ENCODE results near the gene USP3. TPM values are rescaled to one million over a fixed set of nuclear protein-coding genes. Genes with fewer than 3 reads are reported as not detected.

The USP3 gene
- total and polyA plus RNA-seq, 9 donors, result 21.1 to 76.0 (median 60.1) TPM

DNA sequence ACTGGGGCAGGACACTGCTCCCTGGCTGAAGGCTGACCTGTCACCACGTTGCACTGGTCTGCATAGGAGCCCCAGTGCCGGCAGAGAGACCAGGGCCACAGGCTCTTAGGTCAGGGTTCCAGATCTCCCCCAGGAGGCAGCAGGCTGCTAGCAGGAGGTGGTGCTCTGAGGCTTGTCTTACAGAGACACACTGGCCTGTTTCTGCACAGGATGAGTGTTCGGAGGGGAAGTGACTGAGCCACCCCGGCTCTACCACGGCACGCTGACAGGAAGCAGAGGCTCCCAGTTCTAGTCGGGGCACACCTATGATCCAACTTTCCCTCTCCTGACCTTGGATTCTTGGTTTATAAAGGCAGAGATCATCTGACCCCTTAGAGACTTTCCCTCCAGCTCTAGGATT lies 101.4 kb downstream of the USP3 start:
- intact Hi-C loops (cut with DNase I), result loop anchor here in 2 of 4 donors (10.0 kb wide), 2 partner anchors 101 to 111 kb away; partner anchors contain the start of gene USP3 (in 1 of the 2)
- no peaks in the 10 kb centered on the region for H3K27me3 ChIP-seq
- no peaks in the 10 kb centered on the region for H3K9me3 ChIP-seq
- no peak overlapping the region for H3K27ac ChIP-seq
- H3K4me3 ChIP-seq, result no peak overlapping the region
- H3K4me1 ChIP-seq (ENCODE audit: insufficient read depth), result peaks cover 9% of the 10 kb centered on the region
- H3K36me3 ChIP-seq, result no peaks in the 10 kb centered on the region
- TF ChIP-seq, protein P1, sequence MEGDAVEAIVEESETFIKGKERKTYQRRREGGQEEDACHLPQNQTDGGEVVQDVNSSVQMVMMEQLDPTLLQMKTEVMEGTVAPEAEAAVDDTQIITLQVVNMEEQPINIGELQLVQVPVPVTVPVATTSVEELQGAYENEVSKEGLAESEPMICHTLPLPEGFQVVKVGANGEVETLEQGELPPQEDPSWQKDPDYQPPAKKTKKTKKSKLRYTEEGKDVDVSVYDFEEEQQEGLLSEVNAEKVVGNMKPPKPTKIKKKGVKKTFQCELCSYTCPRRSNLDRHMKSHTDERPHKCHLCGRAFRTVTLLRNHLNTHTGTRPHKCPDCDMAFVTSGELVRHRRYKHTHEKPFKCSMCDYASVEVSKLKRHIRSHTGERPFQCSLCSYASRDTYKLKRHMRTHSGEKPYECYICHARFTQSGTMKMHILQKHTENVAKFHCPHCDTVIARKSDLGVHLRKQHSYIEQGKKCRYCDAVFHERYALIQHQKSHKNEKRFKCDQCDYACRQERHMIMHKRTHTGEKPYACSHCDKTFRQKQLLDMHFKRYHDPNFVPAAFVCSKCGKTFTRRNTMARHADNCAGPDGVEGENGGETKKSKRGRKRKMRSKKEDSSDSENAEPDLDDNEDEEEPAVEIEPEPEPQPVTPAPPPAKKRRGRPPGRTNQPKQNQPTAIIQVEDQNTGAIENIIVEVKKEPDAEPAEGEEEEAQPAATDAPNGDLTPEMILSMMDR (IDR thresholded peaks at IDR 0.05), result peak in 1 of 3 donors; percentile 7
- no peak for TF ChIP-seq EP300 (IDR thresholded peaks at IDR 0.05)
- DNase-seq, result no peak
- 65 to 80% (median 70%) methylated on average over 7 of the region's 7 CpGs for WGBS, 3 donors

DNA sequence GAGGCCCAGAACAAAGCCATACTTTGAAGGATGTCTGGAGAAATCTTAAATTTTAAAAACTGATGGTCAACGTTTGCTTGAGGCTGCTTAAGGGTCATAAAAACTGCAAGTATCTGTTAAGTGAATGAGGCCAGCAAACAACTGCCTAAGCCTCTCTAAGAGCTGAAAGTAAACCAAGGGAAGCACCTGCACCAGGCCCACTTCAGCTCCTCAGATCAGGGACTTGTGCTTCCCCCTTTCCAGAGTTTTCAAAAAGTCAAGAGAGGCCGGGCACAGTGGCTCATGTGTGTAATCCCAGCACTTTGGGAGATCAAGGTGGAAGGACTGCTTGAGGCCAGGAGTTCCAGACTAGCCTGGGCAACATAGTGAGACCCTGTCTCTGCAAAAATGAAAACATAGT lies 101.9 kb downstream of the USP3 start:
- TF ChIP-seq, protein P1 (IDR thresholded peaks at IDR 0.05), result no peak
- no peak for TF ChIP-seq POLR2A (IDR thresholded peaks at IDR 0.05)
- TF ChIP-seq EP300 (IDR thresholded peaks at IDR 0.05), result no peak
- no peaks in the 10 kb centered on the region for H3K9me3 ChIP-seq
- H3K4me3 ChIP-seq, result no peak overlapping the region
- no peaks in the 10 kb centered on the region for H3K27me3 ChIP-seq
- whole genome bisulfite sequencing, 3 donors, result 46 to 53% (median 52%) methylated on average over 2 of the region's 2 CpGs
- H3K36me3 ChIP-seq, result no peaks in the 10 kb centered on the region
- no peak overlapping the region for H3K27ac ChIP-seq
- no peak for DNase-seq
- H3K4me1 ChIP-seq (ENCODE audit: insufficient read depth), result peaks cover 9% of the 10 kb centered on the region
- intact Hi-C loops (cut with DNase I), result loop anchor here in 2 of 4 donors (10.0 kb wide), 2 partner anchors 102 to 112 kb away; partner anchors contain the start of gene USP3 (in 1 of the 2)

DNA sequence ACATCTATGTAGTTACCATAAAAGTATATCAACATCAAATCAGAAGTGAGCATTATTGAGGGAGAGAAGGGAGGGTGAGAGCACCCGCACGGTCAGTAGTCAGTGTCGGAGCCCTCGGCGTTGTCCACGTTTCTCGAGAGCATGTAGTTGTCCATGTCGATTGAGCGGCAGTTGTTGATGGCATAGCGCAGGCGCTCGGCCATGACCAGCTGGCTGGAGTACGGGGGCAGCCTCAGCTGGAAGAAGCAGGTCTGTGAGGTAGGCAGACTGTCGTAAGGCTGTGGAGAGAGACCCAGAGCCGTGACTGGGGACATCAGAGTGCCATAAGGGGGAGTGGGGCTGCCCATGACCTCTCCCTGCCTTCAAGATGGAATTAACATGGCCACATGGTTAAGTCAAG lies 104.6 kb downstream of the USP3 start:
- TF ChIP-seq EP300 (IDR thresholded peaks at IDR 0.05) (no peak), POLR2A (IDR thresholded peaks at IDR 0.05) (no peak)
- TF ChIP-seq, protein P1 (IDR thresholded peaks at IDR 0.05), result no peak
- no peaks in the 10 kb centered on the region for H3K9me3 ChIP-seq
- H3K4me3 ChIP-seq, result no peak overlapping the region
- no peak overlapping the region for H3K27ac ChIP-seq
- H3K27me3 ChIP-seq, result no peaks in the 10 kb centered on the region
- intact Hi-C loops (cut with DNase I), result loop anchor here in 3 of 4 donors (1.0 to 10.0 kb wide), 3 partner anchors 34 to 114 kb away; partner anchors contain the start of gene USP3 (in 1 of the 3)
- 89 to 91% (median 91%) methylated on average over 15 of the region's 15 CpGs for WGBS, 3 donors
- H3K36me3 ChIP-seq, result no peaks in the 10 kb centered on the region
- peaks cover 4% of the 10 kb centered on the region for H3K4me1 ChIP-seq (ENCODE audit: insufficient read depth)
- no peak for DNase-seq

DNA sequence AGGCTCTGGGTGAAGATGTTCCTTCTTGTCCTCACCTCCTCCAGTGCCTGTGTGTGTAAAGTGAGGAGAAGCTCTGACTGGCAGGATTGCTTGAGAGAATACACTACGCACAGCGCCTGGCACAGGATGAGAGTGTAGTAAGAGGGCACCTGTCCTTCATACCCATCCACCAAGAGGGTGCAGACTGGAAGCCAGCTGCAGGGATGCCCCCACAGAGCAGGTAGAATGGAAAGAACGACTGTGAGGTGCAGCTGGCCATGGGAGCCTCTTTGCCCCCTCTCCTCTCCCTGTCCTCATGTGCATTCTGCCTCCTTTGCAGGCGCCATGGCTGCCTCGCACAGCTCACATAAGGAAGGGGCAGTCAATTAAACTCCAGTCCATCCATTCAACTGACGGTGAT lies 105.1 kb downstream of the USP3 start:
- Histone ChIP-seq H3K4me1 (ENCODE audit: insufficient read depth) (peaks cover 4% of the 10 kb centered on the region), H3K27ac (no peak overlapping the region), H3K9me3 (no peaks in the 10 kb centered on the region), H3K27me3 (no peaks in the 10 kb centered on the region), H3K4me3 (no peak overlapping the region), H3K36me3 (no peaks in the 10 kb centered on the region)
- WGBS, 3 donors, result 90 to 93% (median 90%) methylated on average over 6 of the region's 6 CpGs
- TF ChIP-seq EP300 (IDR thresholded peaks at IDR 0.05) (no peak), POLR2A (IDR thresholded peaks at IDR 0.05) (no peak)
- TF ChIP-seq, protein P1 (IDR thresholded peaks at IDR 0.05), result no peak
- DNase-seq, result no peak
- intact Hi-C loops (cut with DNase I), result loop anchor here in 2 of 4 donors (10.0 kb wide), 2 partner anchors 105 to 115 kb away; partner anchors contain the start of gene USP3 (in 1 of the 2)
